HepG2 (cell line): ENCODE data around the gene SEL1L2. TPM values are rescaled to one million over a fixed set of nuclear protein-coding genes. Genes with fewer than 3 reads are reported as not detected.

Experiments used
- ARNT2 ChIP-seq: sonication (generic); formaldehyde crosslinking; IDR thresholded peaks from 2 replicates; pipeline ENCODE4 v1.8.0; 2022; ENCODE audit warnings: mild to moderate bottlenecking, low read depth, missing genetic modification reagents, moderate library complexity
- ATF4 ChIP-seq, 2 experiments: fragments of 450-650 bp in 1 of 2; sonication (generic) in 1 of 2; formaldehyde crosslinking; IDR thresholded peaks; 2 replicates each; pipeline versions ENCODE4 v1.5.0 to v1.8.0; 2020 to 2022; ENCODE audit warnings: mild to moderate bottlenecking in 1 of 2, missing genetic modification reagents in 1 of 2
- CTCF ChIP-seq: sonication (generic); formaldehyde crosslinking; IDR thresholded peaks from 2 replicates; pipeline ENCODE4 v1.5.0; 2020; ENCODE audit warnings: mild to moderate bottlenecking, missing genetic modification reagents, moderate library complexity
- DNMT1 ChIP-seq: sonication (generic); formaldehyde crosslinking; IDR thresholded peaks from 2 replicates; pipeline ENCODE4 v1.5.1; 2020; ENCODE audit warnings: mild to moderate bottlenecking, missing genetic modification reagents
- HNF4G ChIP-seq, 2 experiments: sonication (generic) in 1 of 2; formaldehyde crosslinking in 1 of 2; IDR thresholded peaks; 2 replicates each; pipeline versions ENCODE4 v1.4.0 to v1.6.1; 2011 to 2020; ENCODE audit warnings: borderline replicate concordance in 2 of 2, low read depth in 2 of 2, mild to moderate bottlenecking in 2 of 2, low read length in 1 of 2, missing genetic modification reagents in 1 of 2, moderate library complexity in 1 of 2
- HOXA3 ChIP-seq: sonication (generic); formaldehyde crosslinking; IDR thresholded peaks from 2 replicates; pipeline ENCODE4 v1.5.0; 2020; ENCODE audit warnings: missing genetic modification reagents
- HOXA5 ChIP-seq: sonication (generic); formaldehyde crosslinking; IDR thresholded peaks from 2 replicates; pipeline ENCODE4 v1.4.0; 2020; ENCODE audit warnings: missing genetic modification reagents
- MAX ChIP-seq: IDR thresholded peaks from 2 replicates; pipeline ENCODE4 v1.6.1; 2012; ENCODE audit warnings: inconsistent platforms
- MAZ ChIP-seq, 2 experiments: sonication (generic) in 1 of 2; formaldehyde crosslinking in 1 of 2; IDR thresholded peaks; 2 replicates each; pipeline versions ENCODE4 v1.5.0 to v1.6.1; 2012 to 2020; ENCODE audit warnings: low read depth in 2 of 2, mild to moderate bottlenecking in 2 of 2, borderline replicate concordance in 1 of 2, improper control_type of control experiment in 1 of 2, low read length in 1 of 2, missing genetic modification reagents in 1 of 2, moderate library complexity in 1 of 2
- MEIS2 ChIP-seq: sonication (generic); formaldehyde crosslinking; IDR thresholded peaks from 2 replicates; pipeline ENCODE4 v1.9.0; 2021; ENCODE audit warnings: mild to moderate bottlenecking, missing genetic modification reagents
- MLX ChIP-seq: IDR thresholded peaks from 2 replicates; pipeline ENCODE4 v1.6.1; 2016
- SIX4 ChIP-seq: sonication (generic); formaldehyde crosslinking; IDR thresholded peaks from 2 replicates; pipeline ENCODE4 v1.4.0; 2020; ENCODE audit warnings: missing genetic modification reagents
- STAT6 ChIP-seq: sonication (generic); formaldehyde crosslinking; IDR thresholded peaks from 2 replicates; pipeline ENCODE4 v1.4.0; 2020; ENCODE audit warnings: missing genetic modification reagents, mild to moderate bottlenecking, borderline replicate concordance
- TARDBP ChIP-seq: sonication (generic); formaldehyde crosslinking; IDR thresholded peaks from 2 replicates; pipeline ENCODE4 v1.8.0; 2022; ENCODE audit warnings: mild to moderate bottlenecking, missing genetic modification reagents
- XBP1 ChIP-seq: sonication (generic); formaldehyde crosslinking; IDR thresholded peaks from 2 replicates; pipeline ENCODE4 v1.5.0; 2020; ENCODE audit warnings: missing genetic modification reagents
- ZNF17 ChIP-seq: sonication (generic); formaldehyde crosslinking; IDR thresholded peaks from 2 replicates; pipeline ENCODE4 v1.5.0; 2020; ENCODE audit warnings: mild to moderate bottlenecking, missing genetic modification reagents
- ZNF232 ChIP-seq: sonication (generic); formaldehyde crosslinking; IDR thresholded peaks from 2 replicates; pipeline ENCODE4 v1.4.0; 2020; ENCODE audit warnings: missing genetic modification reagents, borderline replicate concordance
- ZNF292 ChIP-seq: sonication (generic); formaldehyde crosslinking; IDR thresholded peaks from 2 replicates; pipeline ENCODE4 v1.8.1; 2022; ENCODE audit warnings: mild to moderate bottlenecking, low read depth, missing genetic modification reagents, borderline replicate concordance
- ZNF557 ChIP-seq: sonication (generic); formaldehyde crosslinking; IDR thresholded peaks from 2 replicates; pipeline ENCODE4 v1.4.0; 2020; ENCODE audit warnings: missing genetic modification reagents
- ZNF883 ChIP-seq: sonication (generic); formaldehyde crosslinking; IDR thresholded peaks from 2 replicates; pipeline ENCODE4 v1.5.1; 2020; ENCODE audit warnings: mild to moderate bottlenecking, missing genetic modification reagents; ENCODE audit errors: not compliant biosample characterization
- ZSCAN25 ChIP-seq: sonication (generic); formaldehyde crosslinking; IDR thresholded peaks from 2 replicates; pipeline ENCODE4 v1.8.0; 2022; ENCODE audit warnings: mild to moderate bottlenecking, missing genetic modification reagents
- polyA plus RNA-seq, 8 experiments: library from polyadenylated mRNA; depleted of rRNA in 3 of 8; stranded (reverse) in 7 of 8; unstranded in 1 of 8; fragments of >200 nt; fragmentation: Illumina TruSeq in 4 of 8; extraction: Trizol in 4 of 8; gene quantifications; 2 replicates each; pipeline versions ENCODE4 v1.2.1 to v1.2.3, GENCODE V29; 2011 to 2016; ENCODE audit warnings: low read depth in 4 of 8, missing spikeins in 1 of 8, mixed read lengths in 1 of 8; ENCODE audit not compliant: insufficient read depth in 1 of 8
- total RNA-seq, 5 experiments: library from RNA; depleted of rRNA; stranded (reverse); fragments of >200 nt; fragmentation: Illumina TruSeq; extraction: Trizol; gene quantifications; 2 replicates each; pipeline ENCODE4 v1.2.3, GENCODE V29; 2016; ENCODE audit warnings: low read depth in 1 of 5

The SEL1L2 gene
- total and polyA plus RNA-seq, 2 of the 13 experiments (the other 11 are each of a cell fraction or from before 2014, with no cell fraction given): not detected

GRCh38 chr20:13800728-13801134 lies 189.7 kb downstream of the SEL1L2 start (continued):
- no peak for TF ChIP-seq XBP1 (CRISPR knock-in tag)
- TF ChIP-seq SIX4 (CRISPR knock-in tag): peak; percentile 21; the same call in 1 of the 2 replicates
- peak; percentile 65; the same call in 1 of the 2 replicates for TF ChIP-seq DNMT1 (CRISPR knock-in tag)
- TF ChIP-seq MAX: peak; percentile 92
- peak; percentile 60; the same call in 1 of the 2 replicates for TF ChIP-seq ZNF232 (CRISPR knock-in tag)
- no peak for TF ChIP-seq ATF4 (CRISPR knock-in tag; IDR thresholded peaks at IDR 0.05)
- peak; percentile 72; the same call in 1 of the 2 replicates for TF ChIP-seq ZNF557 (CRISPR knock-in tag)
- TF ChIP-seq ZSCAN25 (CRISPR knock-in tag): 0 out of 2 replicates have a peak, but pooled peaks have one; percentile 37
- peak; percentile 41; the same call in 1 of the 2 replicates for TF ChIP-seq TARDBP
- TF ChIP-seq MLX (CRISPR knock-in tag): peak; percentile 70
- peak; percentile 72 for TF ChIP-seq HOXA3 (CRISPR knock-in tag)
- peak; percentile 98; the same call in 1 of the 2 replicates for TF ChIP-seq ZNF292 (CRISPR knock-in tag)
- TF ChIP-seq ARNT2 (CRISPR knock-in tag): peak; percentile 36; the same call in 1 of the 2 replicates
- TF ChIP-seq ZNF883 (CRISPR knock-in tag): no peak
- peak; percentile 12; the same call in 1 of the 2 replicates for TF ChIP-seq CTCF
- TF ChIP-seq HOXA5 (CRISPR knock-in tag): 0 out of 2 replicates have a peak, but pooled peaks have one; percentile 18
- peak; percentile 46; the same call in 1 of the 2 replicates for TF ChIP-seq MEIS2 (CRISPR knock-in tag)
- TF ChIP-seq STAT6 (CRISPR knock-in tag): no peak
- TF ChIP-seq HNF4G (IDR thresholded peaks at IDR 0.05; ENCODE audit: borderline replicate concordance, low read depth, low read length): peak; percentile 49; the same call in 1 of the 2 replicates
- no peak for TF ChIP-seq HNF4G (CRISPR knock-in tag; IDR thresholded peaks at IDR 0.05; ENCODE audit: borderline replicate concordance, low read depth)
- TF ChIP-seq MAZ (IDR thresholded peaks at IDR 0.05; ENCODE audit: borderline replicate concordance, low read depth, low read length): peak; percentile 52; the same call in 1 of the 2 replicates
- no peak for TF ChIP-seq MAZ (CRISPR knock-in tag; IDR thresholded peaks at IDR 0.05; ENCODE audit: low read depth)
- TF ChIP-seq ZNF17: no peak
